HL-60/S4 treated with retinoic acid at 250 ng/mL for 4 days and 3 days (cell line): Measurements from ENCODE around the gene TXNDC11.
"Not testable (repeated sequence)": the region's sequence is repeated elsewhere in the genome, so short reads cannot be mapped to it uniquely, and the experiment has no call there.

Experiments used
- in situ Hi-C: fragments of 300-500 bp; cut with MboI; formaldehyde crosslinking; loops from 2 replicates; pipeline ENCODE4 v1.7.0; 2022; ENCODE audit warnings: low sequenced_read_pairs

Gene TXNDC11

GRCh38 chr16:11742536-11743307 lies at the start of gene TXNDC11:
TXNDC11 (minus strand) TSS chr16:11742857; CDS start chr16:11742730, 127 bp downstream.
- in situ Hi-C loops: no loop called here

- in situ Hi-C loops: no loop called here
Observed at GRCh38 chr16:11791144-11791828, 48.6 kb upstream of the TXNDC11 start.

- in situ Hi-C loops: no loop called here
Observed at GRCh38 chr16:11788914-11789313, 46.3 kb upstream of the TXNDC11 start.

- in situ Hi-C loops: not testable (repeated sequence)
Observed at GRCh38 chr16:11784980-11785599, 42.4 kb upstream of the TXNDC11 start.

GRCh38 chr16:11784381-11784780 lies 41.7 kb upstream of the TXNDC11 start:
- in situ Hi-C loops: not testable (repeated sequence)

GRCh38 chr16:11784038-11784369 lies 41.3 kb upstream of the TXNDC11 start:
- in situ Hi-C loops: no loop called here

- in situ Hi-C loops: no loop called here
Observed at GRCh38 chr16:11783319-11784037, 40.8 kb upstream of the TXNDC11 start.

GRCh38 chr16:11781773-11782172 lies 39.1 kb upstream of the TXNDC11 start:
- in situ Hi-C loops: no loop called here

- in situ Hi-C loops: no loop called here
Observed at GRCh38 chr16:11780991-11781680, 38.5 kb upstream of the TXNDC11 start.

- in situ Hi-C loops: no loop called here
Observed at GRCh38 chr16:11779074-11779473, 36.4 kb upstream of the TXNDC11 start.

- in situ Hi-C loops: no loop called here
Observed at GRCh38 chr16:11774065-11774626, 31.5 kb upstream of the TXNDC11 start.

- in situ Hi-C loops: no loop called here
Observed at GRCh38 chr16:11768849-11769248, 26.2 kb upstream of the TXNDC11 start.

GRCh38 chr16:11762431-11762830 lies 19.8 kb upstream of the TXNDC11 start:
- in situ Hi-C loops: no loop called here

GRCh38 chr16:11759997-11760396 lies 17.3 kb upstream of the TXNDC11 start:
- in situ Hi-C loops: no loop called here

- in situ Hi-C loops: no loop called here
Observed at GRCh38 chr16:11759163-11759834, 16.6 kb upstream of the TXNDC11 start.

- in situ Hi-C loops: no loop called here
Observed at GRCh38 chr16:11757671-11758545, 15.3 kb upstream of the TXNDC11 start.

GRCh38 chr16:11756248-11756647 lies 13.6 kb upstream of the TXNDC11 start:
- in situ Hi-C loops: no loop called here

- in situ Hi-C loops: no loop called here
Observed at GRCh38 chr16:11755022-11755760, 12.5 kb upstream of the TXNDC11 start.
